ENCODE results near the gene RNF157. TPM values are rescaled to one million over a fixed set of nuclear protein-coding genes. Genes with fewer than 3 reads are reported as not detected.
A peak's percentile ranks its signal among the peaks of the same experiment; 100 is the strongest.
"Not testable (repeated sequence)": the region's sequence is repeated elsewhere in the genome, so short reads cannot be mapped to it uniquely, and the experiment has no call there.

The RNF157 gene
- polyA plus RNA-seq, 5 donors = 7.5 to 11.1 (median 8.6) TPM

GRCh38 chr17:76237859-76238313 is 2.4 kb downstream of the RNF157 start:
- DNase-seq = no peak

DNA sequence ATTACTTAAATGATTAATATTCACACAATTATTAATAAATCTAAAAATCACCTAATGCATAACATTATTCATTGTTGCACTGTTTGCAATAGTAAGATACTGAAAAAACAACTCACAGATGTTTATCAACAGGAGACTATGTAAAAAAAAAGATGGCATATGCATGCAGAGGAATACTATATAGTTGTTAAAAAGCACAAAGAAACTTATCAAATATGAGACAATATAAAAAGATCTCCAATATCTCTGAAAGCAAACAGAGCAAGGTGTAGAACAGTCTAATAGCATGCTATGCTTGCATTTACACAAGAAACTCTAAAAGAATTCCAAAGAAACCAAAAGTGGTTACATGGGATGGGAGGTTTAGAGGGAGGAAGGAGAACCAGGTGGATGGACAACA is 3.7 kb downstream of the RNF157 start:
- no peak for DNase-seq

DNA sequence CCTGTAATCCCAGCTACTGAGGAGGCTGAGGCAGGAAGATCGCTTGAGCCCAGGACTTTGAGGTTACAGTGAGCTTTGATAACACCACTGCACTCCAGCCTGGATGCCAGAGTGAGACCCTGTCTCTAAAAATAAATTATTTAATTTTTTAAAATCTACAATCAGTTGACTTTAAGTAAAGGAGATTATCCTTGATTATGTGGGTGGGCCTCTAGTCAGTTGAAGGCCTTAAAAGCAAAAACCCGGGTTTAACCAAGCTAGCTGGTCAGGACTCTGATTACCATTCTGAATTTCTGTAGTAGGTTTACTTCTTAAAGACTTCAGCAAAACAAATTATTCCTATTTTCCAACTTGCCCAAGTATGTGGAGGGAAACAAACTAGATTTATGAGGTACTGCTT is 4.4 kb downstream of the RNF157 start:
- DNase-seq = no peak

- no peak for DNase-seq
These were observed 6.0 kb downstream of the RNF157 start for GRCh38 chr17:76234354-76234679.

GRCh38 chr17:76233588-76234353 is 6.5 kb downstream of the RNF157 start:
- no peak for DNase-seq

DNA sequence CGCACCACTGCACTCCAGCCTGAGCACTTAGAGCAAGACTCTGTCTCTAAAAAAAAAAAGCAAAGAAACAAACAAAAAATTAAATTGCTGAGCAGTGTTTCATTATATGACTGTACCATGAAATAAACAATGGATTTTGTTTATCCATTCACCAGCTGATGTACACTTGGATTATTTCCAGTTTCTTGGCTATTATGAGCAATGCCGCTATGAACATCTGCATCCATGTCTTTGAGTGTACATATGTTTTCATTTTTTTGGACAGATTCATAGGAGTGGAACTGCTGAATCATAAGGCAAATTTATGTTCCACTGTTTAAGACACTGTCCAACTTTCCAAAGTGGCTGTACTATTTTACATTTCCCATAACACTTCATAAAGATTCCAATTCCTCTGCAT is 8.0 kb downstream of the RNF157 start:
- DNase-seq = peak; percentile 55 to 68

- not testable (repeated sequence) for DNase-seq
These were observed 13.5 kb downstream of the RNF157 start for GRCh38 chr17:76226749-76227148.

GRCh38 chr17:76225373-76226086 is 14.8 kb downstream of the RNF157 start:
- DNase-seq = not testable (repeated sequence)

DNA sequence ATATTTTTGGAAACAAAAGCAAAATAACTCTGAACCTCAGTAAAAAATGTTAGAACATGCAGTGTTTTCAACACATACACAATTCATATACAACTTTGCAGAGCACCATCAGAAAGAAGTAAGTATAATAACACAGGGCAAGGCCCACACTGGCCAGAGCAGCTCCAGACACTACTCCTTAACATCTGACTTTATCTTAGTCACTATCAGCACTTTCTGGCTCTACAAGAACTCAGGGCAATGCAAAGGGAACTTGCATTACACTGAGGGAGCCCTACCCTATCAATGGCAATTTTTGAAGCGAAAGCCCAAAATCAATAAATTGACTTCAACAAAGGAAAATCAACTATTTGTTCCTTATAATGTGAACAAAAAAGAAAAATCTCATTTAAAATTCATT is 16.5 kb downstream of the RNF157 start:
- no peak for DNase-seq

DNA sequence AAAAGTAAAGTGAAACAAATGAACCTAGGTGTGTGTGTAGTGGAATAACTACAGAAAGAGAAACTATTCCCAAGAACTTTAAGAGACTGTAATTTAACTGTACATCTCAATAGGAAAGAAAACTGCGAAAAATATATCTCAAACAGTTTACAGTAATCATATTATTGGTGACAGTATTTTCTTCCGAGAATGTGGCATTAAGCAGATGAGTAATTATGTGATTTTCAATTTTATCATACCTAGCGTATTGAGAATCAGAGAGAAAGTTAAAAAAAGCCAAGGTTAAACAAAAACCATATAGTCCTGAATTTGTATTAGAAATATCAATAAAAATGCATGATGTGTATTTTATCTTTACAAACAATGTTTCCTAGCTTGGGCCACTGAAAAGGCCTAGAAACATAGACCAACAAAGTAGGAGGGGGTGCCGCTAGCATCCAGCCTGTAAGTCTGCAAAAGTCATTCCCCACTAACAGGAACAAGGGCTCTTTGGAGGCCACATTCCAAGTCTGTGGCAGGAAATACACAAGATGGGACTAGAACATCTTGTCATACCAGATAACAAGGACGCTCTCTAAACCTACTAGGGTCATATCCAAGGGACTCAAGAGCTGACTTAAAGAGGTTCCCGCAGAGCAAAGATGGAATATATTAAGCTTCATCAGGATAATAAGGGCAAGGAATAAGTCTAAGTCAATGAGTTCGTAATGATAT is 20.5 kb downstream of the RNF157 start:
- no peak for DNase-seq

GRCh38 chr17:76217081-76217480 is 23.2 kb downstream of the RNF157 start:
- DNase-seq = no peak

DNA sequence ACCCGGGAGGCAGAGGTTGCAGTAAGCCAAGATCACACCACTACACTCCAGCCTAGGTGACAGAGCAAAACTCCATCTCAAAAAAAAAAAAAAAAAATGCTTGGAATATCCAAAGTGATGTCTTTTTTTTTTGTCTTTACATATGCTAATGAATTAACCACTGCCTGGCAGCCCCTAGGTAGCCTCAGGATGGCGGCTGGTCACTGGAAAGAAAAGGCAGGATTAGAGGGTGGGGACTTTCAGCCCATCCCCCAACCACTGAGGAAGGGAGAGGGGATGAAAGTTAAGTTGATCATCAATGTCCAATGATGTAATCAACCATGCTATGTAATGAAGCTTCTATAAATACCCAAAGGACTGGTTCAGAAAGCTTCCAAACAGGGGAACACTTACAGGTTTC is 26.8 kb downstream of the RNF157 start:
- no peak for DNase-seq

DNA sequence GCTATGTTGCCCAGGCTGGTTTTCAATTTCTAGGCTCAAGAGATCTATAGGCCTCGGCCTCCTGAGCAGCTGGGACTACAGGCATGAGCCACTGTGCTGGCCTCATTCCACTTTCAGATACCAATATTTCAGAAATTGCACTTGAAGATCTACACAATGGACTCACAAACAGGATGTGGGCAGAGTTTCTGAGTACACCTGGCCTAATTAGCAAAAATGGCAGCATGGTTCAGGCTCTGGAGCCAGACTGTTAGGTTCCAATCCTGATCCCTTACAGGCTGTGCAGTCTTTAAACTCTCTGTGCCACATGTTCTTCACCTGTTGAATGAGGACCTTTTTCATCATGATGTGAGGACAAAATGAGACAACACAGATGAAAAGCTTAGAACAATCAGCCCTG is 32.2 kb downstream of the RNF157 start:
- no peak for DNase-seq

DNA sequence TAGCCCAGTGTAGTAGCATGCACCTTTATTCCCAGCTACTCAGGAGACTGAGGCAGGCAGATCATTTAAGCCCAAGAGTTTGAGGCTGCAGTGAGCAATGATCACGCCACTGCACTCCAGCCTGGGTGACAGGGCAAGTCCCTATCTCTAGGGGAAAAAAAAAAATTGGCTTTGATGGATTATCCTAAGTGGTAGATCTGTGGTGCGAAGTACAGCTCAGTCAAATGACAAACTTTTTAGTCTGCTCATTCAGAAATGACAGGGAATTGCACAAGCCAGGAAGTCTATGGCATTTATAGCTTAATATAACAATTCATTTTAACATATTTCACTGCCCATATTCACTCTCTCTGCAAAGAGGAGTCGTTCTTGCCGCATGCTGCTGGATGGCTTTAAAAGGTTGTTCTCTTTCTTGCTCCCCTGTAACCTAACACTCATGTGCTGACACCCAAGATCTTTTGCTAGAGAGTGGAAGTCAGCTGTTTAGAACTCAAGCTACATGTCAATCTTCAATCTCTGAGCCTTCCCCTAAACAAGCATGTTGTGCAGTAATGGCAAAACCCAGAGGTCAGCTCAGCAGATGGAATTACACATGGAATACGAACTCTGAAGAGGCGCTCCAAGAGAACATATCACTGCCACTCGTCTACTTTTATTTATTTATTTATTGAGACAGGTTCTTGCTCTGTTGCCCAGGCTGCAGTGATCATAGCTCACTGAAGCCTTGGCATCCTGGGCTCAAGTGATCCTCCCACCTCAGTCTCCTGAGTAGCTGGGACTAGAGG is 32.8 kb downstream of the RNF157 start:
- no peak for DNase-seq

GRCh38 chr17:76205542-76206144 is 34.6 kb downstream of the RNF157 start:
- DNase-seq = not testable (repeated sequence)

- DNase-seq = no peak
These were observed 36.0 kb downstream of the RNF157 start for GRCh38 chr17:76204277-76204676.

- DNase-seq = no peak
These were observed 39.9 kb downstream of the RNF157 start for GRCh38 chr17:76200354-76200753.

- DNase-seq = no peak
These were observed 40.8 kb downstream of the RNF157 start for GRCh38 chr17:76199469-76199868.

DNA sequence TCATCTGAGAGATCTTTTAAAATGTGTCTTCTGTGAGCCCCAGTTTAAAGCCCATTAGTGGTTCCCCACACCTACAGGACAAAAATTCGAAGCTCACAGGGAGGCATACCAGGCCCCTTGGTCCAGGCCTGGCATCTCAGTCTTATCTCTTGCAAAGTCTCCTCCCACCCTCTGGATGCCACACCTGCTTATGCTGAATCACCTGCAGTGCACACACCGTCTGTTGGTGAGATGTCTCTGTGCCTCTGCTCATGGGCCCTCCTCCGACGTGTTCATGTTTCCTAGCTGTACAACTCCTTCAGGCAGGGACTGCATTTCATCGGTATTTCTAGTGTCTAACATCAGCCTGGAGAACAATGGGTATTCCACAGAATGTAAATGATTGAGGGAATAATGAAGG is 41.6 kb downstream of the RNF157 start:
- no peak for DNase-seq

GRCh38 chr17:76197911-76198310 is 42.4 kb downstream of the RNF157 start:
- DNase-seq = no peak

GRCh38 chr17:76196675-76197074 is 43.6 kb downstream of the RNF157 start:
- DNase-seq = no peak
